ENCODE results near the gene B4GALT1.
"Not testable (repeated sequence)": the region's sequence is repeated elsewhere in the genome, so short reads cannot be mapped to it uniquely, and the experiment has no call there.

B4GALT1 gene

GRCh38 chr9:33163433-33164137 lies 3.6 kb downstream of the B4GALT1 start:
- Histone ChIP-seq H3K36me3 (no peaks in the 10 kb centered on the region), H3K4me1 (peaks cover 27% of the 10 kb centered on the region), H3K27me3 (no peaks in the 10 kb centered on the region), H3K9me3 (no peaks in the 10 kb centered on the region), H3K4me3 (ENCODE audit: low read depth, low read length) (no peak overlapping the region)
- no peak for DNase-seq
- TF ChIP-seq CTCF (IDR thresholded peaks at IDR 0.05; ENCODE audit: low read depth, low read length), result no peak

DNA sequence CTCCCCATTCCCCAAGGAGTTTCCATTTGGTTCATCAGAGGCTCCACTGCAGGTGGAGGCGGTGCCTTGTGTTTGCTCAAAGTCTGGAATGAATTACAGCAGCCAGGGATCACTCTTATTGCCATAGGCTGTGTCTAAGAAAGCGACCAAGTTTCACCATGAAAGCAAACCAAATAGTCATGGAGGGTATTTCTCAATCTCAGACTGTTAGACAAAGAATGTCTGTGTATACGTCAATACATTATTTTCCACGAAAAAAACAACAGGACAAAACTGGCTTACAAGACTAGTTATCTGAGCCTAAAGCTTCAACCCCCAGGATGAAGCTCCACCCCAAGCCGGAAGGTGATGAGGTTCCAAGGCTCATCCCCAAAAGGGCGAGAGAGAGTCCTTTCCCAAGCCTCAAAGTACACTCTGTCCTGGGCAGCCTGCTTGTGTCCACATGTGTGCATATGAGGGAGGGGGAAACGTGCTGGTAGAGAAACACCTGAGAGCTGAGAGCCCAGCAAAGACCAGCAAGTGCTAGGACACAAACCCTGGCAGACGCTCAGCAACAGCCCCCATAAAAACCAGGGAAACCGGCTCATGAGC lies 4.3 kb downstream of the B4GALT1 start:
- Histone ChIP-seq H3K4me3 (ENCODE audit: low read depth, low read length) (no peak overlapping the region), H3K9me3 (no peaks in the 10 kb centered on the region), H3K36me3 (no peaks in the 10 kb centered on the region), H3K27me3 (no peaks in the 10 kb centered on the region), H3K4me1 (peaks cover 27% of the 10 kb centered on the region)
- DNase-seq, result no peak
- TF ChIP-seq CTCF (IDR thresholded peaks at IDR 0.05; ENCODE audit: low read depth, low read length), result no peak

DNA sequence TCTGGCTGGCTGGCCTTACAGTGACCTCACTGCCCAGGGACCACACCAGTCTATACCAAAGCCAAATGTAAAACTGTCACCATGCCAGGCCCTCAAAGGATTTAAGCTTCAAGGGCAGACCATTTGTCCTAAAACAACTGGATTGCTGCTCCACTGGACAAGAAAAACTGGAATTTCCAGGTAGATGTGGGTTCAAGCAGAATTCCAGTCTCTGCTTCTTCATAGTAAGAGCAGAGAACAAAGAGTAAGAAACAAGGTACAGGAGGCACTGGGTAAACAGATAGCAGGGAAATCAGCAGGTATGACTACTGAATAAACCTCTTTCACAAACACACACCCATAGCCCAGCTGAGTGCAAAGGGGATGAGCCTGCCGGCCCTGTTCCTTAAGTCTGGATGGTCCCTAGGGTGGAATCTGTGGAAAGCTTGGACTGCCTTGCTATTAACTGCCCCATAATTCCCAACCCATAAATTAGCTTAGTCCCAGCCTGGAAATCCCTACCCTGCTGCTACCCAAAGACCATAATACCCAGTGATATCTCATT lies 5.5 kb downstream of the B4GALT1 start:
- no peak for TF ChIP-seq CTCF (IDR thresholded peaks at IDR 0.05; ENCODE audit: low read depth, low read length)
- peaks cover 27% of the 10 kb centered on the region for H3K4me1 ChIP-seq
- no peak overlapping the region for H3K4me3 ChIP-seq (ENCODE audit: low read depth, low read length)
- H3K9me3 ChIP-seq, result no peaks in the 10 kb centered on the region
- no peaks in the 10 kb centered on the region for H3K36me3 ChIP-seq
- no peaks in the 10 kb centered on the region for H3K27me3 ChIP-seq
- no peak for DNase-seq

DNA sequence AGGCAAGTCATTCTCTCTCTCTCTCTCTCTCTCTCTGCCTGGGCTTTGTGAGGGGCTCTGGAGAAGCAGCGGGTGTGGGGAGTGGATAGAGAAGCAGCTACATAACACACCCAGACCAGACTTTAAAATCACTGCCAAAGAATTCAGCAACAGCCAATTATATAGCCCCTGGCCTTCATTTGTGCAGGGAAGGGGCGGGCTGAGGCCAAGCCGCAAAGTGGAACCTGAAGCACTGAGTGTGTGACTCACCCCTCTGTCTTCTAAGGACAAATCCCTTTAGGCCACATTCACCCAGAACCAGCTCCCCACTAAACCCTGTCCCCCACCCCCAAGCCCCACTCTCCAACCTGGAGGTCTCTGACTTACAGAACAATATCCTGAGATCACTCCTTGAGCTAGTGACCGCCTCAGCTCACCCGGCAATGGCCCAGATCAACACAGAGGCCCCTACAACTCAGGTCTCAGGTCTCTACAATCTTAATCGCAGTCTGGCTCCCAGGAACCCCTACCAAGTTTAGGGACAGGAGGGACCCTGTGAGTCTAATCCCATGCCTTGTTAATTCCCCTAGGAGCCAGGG lies 6.0 kb downstream of the B4GALT1 start:
- Histone ChIP-seq H3K9me3 (no peaks in the 10 kb centered on the region), H3K4me1 (peaks cover 27% of the 10 kb centered on the region), H3K27me3 (no peaks in the 10 kb centered on the region), H3K4me3 (ENCODE audit: low read depth, low read length) (no peak overlapping the region), H3K36me3 (no peaks in the 10 kb centered on the region)
- DNase-seq, result peak; percentile 71
- no peak for TF ChIP-seq CTCF (IDR thresholded peaks at IDR 0.05; ENCODE audit: low read depth, low read length)

DNA sequence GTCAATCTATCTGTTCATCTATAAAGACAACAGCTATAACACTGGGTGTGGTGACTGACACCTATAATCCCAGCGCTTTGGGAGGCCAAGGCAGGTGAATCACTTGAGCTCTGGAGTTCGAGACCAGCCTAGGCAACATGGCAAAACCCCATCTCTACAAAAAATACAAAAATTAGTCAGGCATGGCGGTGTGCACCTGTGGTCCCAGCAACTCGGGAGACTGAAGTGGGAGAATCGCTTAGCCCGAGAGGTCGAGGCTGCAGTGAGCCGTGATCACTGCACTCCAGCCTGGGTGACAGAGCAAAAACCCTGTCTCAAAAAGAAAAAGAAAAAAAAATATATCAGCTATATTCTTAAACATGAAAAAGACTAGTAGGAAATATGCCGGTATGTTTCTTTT lies 6.7 kb downstream of the B4GALT1 start:
- not testable (repeated sequence) for DNase-seq; H3K9me3 ChIP-seq; H3K27me3 ChIP-seq; H3K4me3 ChIP-seq (ENCODE audit: low read depth, low read length); H3K36me3 ChIP-seq
- peaks cover 27% of the 10 kb centered on the region for H3K4me1 ChIP-seq

DNA sequence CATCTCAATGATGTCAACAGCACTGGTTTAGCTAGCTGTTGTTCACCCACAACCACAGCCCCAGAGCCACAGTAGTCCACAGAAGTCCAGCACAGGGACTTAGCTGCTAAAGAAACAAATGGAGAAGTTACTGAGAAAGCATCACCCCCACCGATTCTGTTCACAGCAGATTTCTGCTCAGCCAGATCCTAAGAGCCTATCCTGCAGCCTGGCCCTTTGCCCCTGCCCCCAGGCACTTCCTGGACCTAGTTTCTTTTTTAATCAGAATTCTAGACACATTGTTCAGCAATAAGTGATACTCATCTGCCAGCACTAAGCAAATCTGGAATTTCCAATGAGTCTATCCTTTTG lies 7.4 kb downstream of the B4GALT1 start:
- no peaks in the 10 kb centered on the region for H3K36me3 ChIP-seq
- no peaks in the 10 kb centered on the region for H3K27me3 ChIP-seq
- H3K9me3 ChIP-seq, result no peaks in the 10 kb centered on the region
- peak; percentile 46 for DNase-seq
- no peak overlapping the region for H3K4me3 ChIP-seq (ENCODE audit: low read depth, low read length)
- TF ChIP-seq CTCF (IDR thresholded peaks at IDR 0.05; ENCODE audit: low read depth, low read length), result no peak
- peaks cover 27% of the 10 kb centered on the region for H3K4me1 ChIP-seq

Measured in BE2C (cell line).